HL-60 (cell line): ENCODE results near the gene IFT43.

ENCODE experiments used
- GABPA ChIP-seq: IDR thresholded peaks from 2 replicates; pipeline ENCODE4 v1.6.1; 2012; ENCODE audit warnings: low read depth
- POLR2AphosphoS5 ChIP-seq: IDR thresholded peaks from 2 replicates; pipeline ENCODE4 v1.6.1; 2012; ENCODE audit warnings: low read depth
- SPI1 ChIP-seq: IDR thresholded peaks from 2 replicates; pipeline ENCODE4 v1.6.1; 2012; ENCODE audit warnings: low read depth, mild to moderate bottlenecking, borderline replicate concordance
- TF ChIP-seq, protein P1 (sequence below): IDR thresholded peaks from one replicate; pipeline ENCODE4 v1.5.1; 2011; ENCODE audit warnings: low read length, control low read depth, inconsistent platforms; ENCODE audit not compliant: insufficient read depth
- TF ChIP-seq, protein P2 (sequence below): IDR thresholded peaks from 2 replicates; pipeline ENCODE4 v1.6.1; 2012; ENCODE audit warnings: low read depth; ENCODE audit not compliant: insufficient replicate concordance

DNA sequence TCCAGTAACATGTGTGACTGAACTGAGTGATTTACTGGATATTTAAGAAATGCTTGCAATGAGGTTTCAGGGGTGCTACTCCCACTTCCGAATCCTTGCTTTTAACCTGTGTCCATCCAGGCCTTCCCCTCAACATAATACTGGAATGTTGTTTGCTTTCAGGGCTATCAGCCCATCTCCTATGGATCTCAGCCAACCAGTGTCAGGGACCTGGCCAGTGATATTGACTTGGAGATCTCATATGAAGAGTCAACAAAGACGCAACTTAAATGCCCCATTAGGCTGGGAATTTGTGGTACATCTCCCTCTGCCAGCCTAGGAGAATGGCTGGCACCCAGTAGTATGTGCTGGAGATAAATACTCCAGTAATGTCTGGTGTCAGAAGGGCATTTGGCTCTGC lies 889 bp upstream of the IFT43 start:
- TF ChIP-seq, protein P1, sequence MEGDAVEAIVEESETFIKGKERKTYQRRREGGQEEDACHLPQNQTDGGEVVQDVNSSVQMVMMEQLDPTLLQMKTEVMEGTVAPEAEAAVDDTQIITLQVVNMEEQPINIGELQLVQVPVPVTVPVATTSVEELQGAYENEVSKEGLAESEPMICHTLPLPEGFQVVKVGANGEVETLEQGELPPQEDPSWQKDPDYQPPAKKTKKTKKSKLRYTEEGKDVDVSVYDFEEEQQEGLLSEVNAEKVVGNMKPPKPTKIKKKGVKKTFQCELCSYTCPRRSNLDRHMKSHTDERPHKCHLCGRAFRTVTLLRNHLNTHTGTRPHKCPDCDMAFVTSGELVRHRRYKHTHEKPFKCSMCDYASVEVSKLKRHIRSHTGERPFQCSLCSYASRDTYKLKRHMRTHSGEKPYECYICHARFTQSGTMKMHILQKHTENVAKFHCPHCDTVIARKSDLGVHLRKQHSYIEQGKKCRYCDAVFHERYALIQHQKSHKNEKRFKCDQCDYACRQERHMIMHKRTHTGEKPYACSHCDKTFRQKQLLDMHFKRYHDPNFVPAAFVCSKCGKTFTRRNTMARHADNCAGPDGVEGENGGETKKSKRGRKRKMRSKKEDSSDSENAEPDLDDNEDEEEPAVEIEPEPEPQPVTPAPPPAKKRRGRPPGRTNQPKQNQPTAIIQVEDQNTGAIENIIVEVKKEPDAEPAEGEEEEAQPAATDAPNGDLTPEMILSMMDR: no peak
- no peak for TF ChIP-seq POLR2AphosphoS5
- TF ChIP-seq, protein P2, sequence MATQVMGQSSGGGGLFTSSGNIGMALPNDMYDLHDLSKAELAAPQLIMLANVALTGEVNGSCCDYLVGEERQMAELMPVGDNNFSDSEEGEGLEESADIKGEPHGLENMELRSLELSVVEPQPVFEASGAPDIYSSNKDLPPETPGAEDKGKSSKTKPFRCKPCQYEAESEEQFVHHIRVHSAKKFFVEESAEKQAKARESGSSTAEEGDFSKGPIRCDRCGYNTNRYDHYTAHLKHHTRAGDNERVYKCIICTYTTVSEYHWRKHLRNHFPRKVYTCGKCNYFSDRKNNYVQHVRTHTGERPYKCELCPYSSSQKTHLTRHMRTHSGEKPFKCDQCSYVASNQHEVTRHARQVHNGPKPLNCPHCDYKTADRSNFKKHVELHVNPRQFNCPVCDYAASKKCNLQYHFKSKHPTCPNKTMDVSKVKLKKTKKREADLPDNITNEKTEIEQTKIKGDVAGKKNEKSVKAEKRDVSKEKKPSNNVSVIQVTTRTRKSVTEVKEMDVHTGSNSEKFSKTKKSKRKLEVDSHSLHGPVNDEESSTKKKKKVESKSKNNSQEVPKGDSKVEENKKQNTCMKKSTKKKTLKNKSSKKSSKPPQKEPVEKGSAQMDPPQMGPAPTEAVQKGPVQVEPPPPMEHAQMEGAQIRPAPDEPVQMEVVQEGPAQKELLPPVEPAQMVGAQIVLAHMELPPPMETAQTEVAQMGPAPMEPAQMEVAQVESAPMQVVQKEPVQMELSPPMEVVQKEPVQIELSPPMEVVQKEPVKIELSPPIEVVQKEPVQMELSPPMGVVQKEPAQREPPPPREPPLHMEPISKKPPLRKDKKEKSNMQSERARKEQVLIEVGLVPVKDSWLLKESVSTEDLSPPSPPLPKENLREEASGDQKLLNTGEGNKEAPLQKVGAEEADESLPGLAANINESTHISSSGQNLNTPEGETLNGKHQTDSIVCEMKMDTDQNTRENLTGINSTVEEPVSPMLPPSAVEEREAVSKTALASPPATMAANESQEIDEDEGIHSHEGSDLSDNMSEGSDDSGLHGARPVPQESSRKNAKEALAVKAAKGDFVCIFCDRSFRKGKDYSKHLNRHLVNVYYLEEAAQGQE: no peak
- no peak for TF ChIP-seq GABPA
- no peak for TF ChIP-seq SPI1
